Lower lobe of right lung (tissue), 2 donors: ENCODE data around the gene INPPL1. TPM values are rescaled to one million over a fixed set of nuclear protein-coding genes. Genes with fewer than 3 reads are reported as not detected.

Experiments used
- ATAC-seq, 2 donors: fragments of 200-7000 bp; cut with Tn5 transposase; one replicate each; pipeline ENCODE4 v1.9.1; 2020 to 2022; ENCODE audit warnings: mild to moderate bottlenecking in 2 of 2, moderate library complexity in 2 of 2
- DNase-seq: peaks from one replicate; pipeline ENCODE4 v3.0.0-alpha.2; 2020
- H3K27ac ChIP-seq: fragments of 200-600 bp; one replicate; pipeline ENCODE4 v1.8.0; 2022
- H3K27me3 ChIP-seq: fragments of 200-600 bp; one replicate; pipeline ENCODE4 v1.8.0; 2022; ENCODE audit warnings: low read depth
- H3K36me3 ChIP-seq: fragments of 200-600 bp; one replicate; pipeline ENCODE4 v1.8.0; 2022; ENCODE audit warnings: mild to moderate bottlenecking
- H3K4me1 ChIP-seq: fragments of 200-600 bp; one replicate; pipeline ENCODE4 v1.8.0; 2022
- H3K4me3 ChIP-seq: fragments of 200-600 bp; one replicate; pipeline ENCODE4 v1.8.0; 2022; ENCODE audit warnings: mild to moderate bottlenecking
- H3K9me3 ChIP-seq: fragments of 200-600 bp; one replicate; pipeline ENCODE4 v1.8.0; 2022
- CTCF ChIP-seq: fragments of 200-600 bp; IDR thresholded peaks from one replicate; pipeline ENCODE4 v1.8.0; 2022; ENCODE audit warnings: antibody characterized with exemption, mild to moderate bottlenecking
- intact Hi-C: fragments of 100-400 bp; cut with DNase I; formaldehyde crosslinking; loops from one replicate; pipeline ENCODE4 v1.11.0; 2022
- total RNA-seq: library from RNA; stranded (reverse); fragmentation: NEBNext Ultra II Directional; extraction: Animal tissue kit (Norgen Biotek cat#: 25700); gene quantifications from one replicate; pipeline ENCODE4 v1.2.1, GENCODE V29; 2021
- donor health status: DM: no; HTN: yes; CAD: no; lungs with severe emphysema.

The INPPL1 gene
- total RNA-seq, 1 donor from 2014 or later: 147 TPM

DNA sequence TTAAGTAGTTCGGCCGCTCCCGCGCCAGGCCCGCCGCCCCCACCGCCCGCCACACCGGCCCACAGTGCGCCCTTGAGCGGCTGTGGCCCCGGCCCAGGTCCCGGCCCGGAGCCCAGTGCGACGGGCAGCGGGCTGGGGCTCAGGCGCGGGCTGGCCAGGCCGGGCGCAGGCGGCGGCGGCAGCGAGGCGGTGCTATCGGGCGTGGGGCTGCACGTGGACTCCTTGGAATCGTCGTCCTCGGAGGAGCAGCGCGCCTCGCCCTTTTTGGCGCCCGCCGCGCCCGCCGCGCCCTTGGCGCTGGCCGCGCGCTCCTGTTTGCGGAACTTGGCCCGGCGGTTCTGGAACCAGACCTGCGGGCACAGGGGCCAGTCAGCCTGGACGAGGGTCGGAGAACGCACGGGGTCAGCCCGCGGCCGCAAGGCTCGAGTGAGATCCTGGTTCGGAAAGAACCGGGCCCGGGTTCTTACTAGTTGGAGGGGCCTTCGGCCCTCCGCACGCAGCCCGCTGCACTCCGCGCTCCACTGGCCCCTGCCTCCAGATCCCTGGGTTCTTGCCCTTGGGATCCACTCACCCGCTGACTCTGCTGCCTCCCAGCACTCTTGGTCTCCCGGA is 15.4 kb downstream of the INPPL1 start:
- no peak for TF ChIP-seq CTCF
- DNase-seq (peak; percentile 78), ATAC-seq (peak; percentile 67 to 68)
- H3K4me1 ChIP-seq: peaks cover 44% of the 10 kb centered on the region
- intact Hi-C loops: no loop called here
- no peak overlapping the region for H3K27ac ChIP-seq
- H3K27me3 ChIP-seq: peaks cover 51% of the 10 kb centered on the region
- H3K9me3 ChIP-seq: no peaks in the 10 kb centered on the region
- H3K36me3 ChIP-seq: peaks cover 33% of the 10 kb centered on the region
- peak overlapping the region; percentile 46 for H3K4me3 ChIP-seq

- intact Hi-C loops: no loop called here
- DNase-seq (no peak), ATAC-seq (peak in 1 of 2 donors; percentile 1)
- no peak for TF ChIP-seq CTCF
- Histone ChIP-seq H3K4me1 (peaks cover 44% of the 10 kb centered on the region), H3K4me3 (peak overlapping the region; percentile 46), H3K36me3 (peaks cover 25% of the 10 kb centered on the region), H3K27ac (no peak overlapping the region), H3K9me3 (no peaks in the 10 kb centered on the region), H3K27me3 (peaks cover 58% of the 10 kb centered on the region)
Measured at GRCh38 chr11:72240461-72241290, 16.1 kb downstream of the INPPL1 start.

DNA sequence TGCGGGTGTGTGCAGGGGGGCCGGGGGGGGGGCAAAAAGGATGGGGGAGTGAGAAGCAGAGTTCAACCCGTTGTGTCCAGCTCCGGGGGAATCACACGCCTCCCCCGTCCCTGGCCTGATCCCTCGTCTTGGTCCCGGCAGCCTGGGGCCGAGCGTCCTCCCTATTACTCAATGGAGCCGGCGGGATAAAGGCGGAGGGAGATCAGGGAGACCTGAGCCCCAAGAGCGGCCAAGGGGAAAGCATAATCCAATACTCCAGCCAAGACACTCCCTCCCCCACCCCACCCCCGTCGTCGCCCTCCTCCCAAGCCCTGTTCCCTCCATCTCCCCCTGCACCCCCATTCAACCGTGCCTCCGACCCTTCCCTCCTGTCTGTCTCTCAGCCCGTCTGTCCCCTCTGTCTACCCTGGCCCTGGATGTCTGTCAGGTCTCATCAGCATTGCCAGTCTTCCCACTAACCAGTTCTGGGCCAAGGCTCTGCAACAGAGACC is 16.8 kb downstream of the INPPL1 start:
- H3K27ac ChIP-seq: no peak overlapping the region
- peaks cover 64% of the 10 kb centered on the region for H3K27me3 ChIP-seq
- intact Hi-C loops: no loop called here
- no peak overlapping the region for H3K4me3 ChIP-seq
- peaks cover 19% of the 10 kb centered on the region for H3K36me3 ChIP-seq
- TF ChIP-seq CTCF: no peak
- no peak for DNase-seq
- H3K9me3 ChIP-seq: no peaks in the 10 kb centered on the region
- ATAC-seq: no peak
- H3K4me1 ChIP-seq: peaks cover 44% of the 10 kb centered on the region

GRCh38 chr11:72242141-72242540 is 17.6 kb downstream of the INPPL1 start:
- intact Hi-C loops: no loop called here
- DNase-seq (no peak), ATAC-seq (no peak)
- no peak overlapping the region for H3K4me3 ChIP-seq
- peaks cover 44% of the 10 kb centered on the region for H3K4me1 ChIP-seq
- no peak overlapping the region for H3K27ac ChIP-seq
- TF ChIP-seq CTCF: no peak
- H3K27me3 ChIP-seq: peaks cover 72% of the 10 kb centered on the region
- peaks cover 11% of the 10 kb centered on the region for H3K36me3 ChIP-seq
- no peaks in the 10 kb centered on the region for H3K9me3 ChIP-seq

DNA sequence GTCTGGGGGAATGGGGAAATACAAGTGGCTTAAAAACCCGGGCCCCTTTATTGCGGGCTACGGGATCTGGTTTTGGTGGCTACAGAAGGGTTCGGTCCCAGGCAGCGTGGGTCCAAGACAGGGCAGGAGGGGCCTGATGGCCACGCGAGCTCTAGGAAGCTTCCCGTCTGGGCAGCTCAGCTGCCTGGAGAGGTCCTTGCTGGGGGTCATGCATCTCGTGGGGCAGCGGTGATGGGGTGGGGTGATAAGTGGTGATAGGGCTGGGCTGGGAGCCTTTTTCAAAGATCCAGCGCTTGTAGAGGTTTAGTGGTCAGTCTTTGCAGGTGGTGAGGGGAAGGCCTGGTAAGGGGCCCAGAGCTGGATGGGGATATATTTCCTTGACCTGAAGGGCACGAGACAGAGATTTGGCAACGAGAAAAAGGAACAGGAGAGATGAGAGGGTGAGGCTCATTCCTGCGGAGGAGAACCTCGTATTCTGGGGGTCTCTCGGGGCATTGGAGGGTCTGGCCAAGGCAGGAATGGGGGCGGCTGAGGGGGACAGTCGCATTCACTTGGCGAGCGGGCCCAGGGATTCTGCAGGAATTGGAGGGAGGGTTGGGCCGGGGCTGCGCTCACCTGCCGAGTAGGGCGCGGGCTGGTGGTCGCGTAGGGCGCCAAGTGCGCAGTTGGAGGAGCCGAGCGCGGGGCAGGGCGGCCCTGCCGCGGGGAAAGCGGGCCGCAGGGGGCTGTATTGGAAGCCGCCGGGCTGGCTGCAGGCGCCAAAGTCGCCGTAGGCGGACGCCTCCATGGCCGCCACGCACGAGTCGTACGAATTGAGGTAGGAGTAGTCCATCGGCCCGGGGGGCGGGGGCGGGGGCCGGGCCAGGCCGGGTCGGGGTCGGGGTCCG is 18.8 kb downstream of the INPPL1 start:
- Histone ChIP-seq H3K27me3 (peaks cover 85% of the 10 kb centered on the region), H3K36me3 (no peaks in the 10 kb centered on the region)

More for the DNA sequence above, 18.8 kb downstream of the INPPL1 start:
- intact Hi-C loops: no loop called here
- H3K27ac ChIP-seq: no peak overlapping the region
- no peak for DNase-seq
- H3K9me3 ChIP-seq: no peaks in the 10 kb centered on the region
- H3K4me3 ChIP-seq: peak overlapping the region; percentile 14
- ATAC-seq: no peak
- H3K4me1 ChIP-seq: peaks cover 32% of the 10 kb centered on the region
- TF ChIP-seq CTCF: no peak
